Activated gamma-delta T cell treated with anti-CD3 and anti-CD28 coated beads, Interleukin-2, amount 50 U/mL, for 16 hours (primary cell): ENCODE results near the gene FEM1A.
"Not testable (repeated sequence)": the region's sequence is repeated elsewhere in the genome, so short reads cannot be mapped to it uniquely, and the experiment has no call there.

Source experiments
- DNase-seq: peaks from one replicate; pipeline ENCODE4 v3.0.0-alpha.2; 2020; ENCODE audit warnings: low read depth

The FEM1A gene, protein sequence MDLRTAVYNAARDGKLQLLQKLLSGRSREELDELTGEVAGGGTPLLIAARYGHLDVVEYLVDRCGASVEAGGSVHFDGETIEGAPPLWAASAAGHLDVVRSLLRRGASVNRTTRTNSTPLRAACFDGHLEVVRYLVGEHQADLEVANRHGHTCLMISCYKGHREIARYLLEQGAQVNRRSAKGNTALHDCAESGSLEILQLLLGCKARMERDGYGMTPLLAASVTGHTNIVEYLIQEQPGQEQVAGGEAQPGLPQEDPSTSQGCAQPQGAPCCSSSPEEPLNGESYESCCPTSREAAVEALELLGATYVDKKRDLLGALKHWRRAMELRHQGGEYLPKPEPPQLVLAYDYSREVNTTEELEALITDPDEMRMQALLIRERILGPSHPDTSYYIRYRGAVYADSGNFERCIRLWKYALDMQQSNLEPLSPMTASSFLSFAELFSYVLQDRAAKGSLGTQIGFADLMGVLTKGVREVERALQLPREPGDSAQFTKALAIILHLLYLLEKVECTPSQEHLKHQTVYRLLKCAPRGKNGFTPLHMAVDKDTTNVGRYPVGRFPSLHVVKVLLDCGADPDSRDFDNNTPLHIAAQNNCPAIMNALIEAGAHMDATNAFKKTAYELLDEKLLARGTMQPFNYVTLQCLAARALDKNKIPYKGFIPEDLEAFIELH

DNA sequence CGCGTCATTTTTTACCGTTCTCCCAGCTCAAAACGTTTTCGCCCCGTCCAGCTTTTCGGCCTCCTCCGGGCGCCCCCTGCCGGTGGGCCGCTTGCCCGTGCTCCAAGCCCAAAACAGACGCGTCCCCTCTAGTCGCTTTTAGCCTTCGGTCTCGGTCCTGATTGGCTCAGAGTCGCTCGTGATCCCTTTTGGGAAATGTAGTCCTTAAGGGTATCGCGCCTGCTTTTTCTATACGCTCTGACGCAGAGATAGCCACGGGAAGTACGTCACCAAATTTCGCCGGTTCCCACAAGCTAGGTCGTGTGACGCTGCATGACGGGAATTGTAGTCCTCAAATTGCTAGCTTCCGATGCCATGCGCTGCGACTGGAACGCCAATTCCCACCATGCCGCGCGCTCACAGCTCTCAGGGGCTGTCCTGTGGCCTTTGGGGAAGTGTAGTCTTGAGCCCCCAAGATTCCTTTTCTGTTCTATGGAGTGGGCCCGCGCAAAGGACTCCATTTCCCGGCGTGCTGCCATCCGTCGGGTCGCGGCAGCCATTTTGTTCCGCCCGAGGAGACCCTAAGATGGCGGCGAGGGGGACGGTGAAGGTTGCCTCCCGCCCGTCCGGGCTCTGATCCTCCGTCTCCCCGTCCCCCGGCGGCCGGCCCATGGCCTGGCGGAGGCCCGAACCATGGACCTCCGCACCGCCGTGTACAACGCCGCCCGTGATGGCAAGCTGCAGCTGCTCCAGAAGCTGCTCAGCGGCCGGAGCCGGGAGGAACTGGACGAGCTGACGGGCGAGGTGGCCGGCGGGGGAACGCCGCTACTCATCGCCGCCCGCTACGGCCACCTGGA lies at the start of gene FEM1A:
FEM1A (plus strand) TSS at position 552 of the 836 bp plus-strand sequence; CDS start at position 673, 121 bp downstream.
- peak; percentile 98 for DNase-seq

DNA sequence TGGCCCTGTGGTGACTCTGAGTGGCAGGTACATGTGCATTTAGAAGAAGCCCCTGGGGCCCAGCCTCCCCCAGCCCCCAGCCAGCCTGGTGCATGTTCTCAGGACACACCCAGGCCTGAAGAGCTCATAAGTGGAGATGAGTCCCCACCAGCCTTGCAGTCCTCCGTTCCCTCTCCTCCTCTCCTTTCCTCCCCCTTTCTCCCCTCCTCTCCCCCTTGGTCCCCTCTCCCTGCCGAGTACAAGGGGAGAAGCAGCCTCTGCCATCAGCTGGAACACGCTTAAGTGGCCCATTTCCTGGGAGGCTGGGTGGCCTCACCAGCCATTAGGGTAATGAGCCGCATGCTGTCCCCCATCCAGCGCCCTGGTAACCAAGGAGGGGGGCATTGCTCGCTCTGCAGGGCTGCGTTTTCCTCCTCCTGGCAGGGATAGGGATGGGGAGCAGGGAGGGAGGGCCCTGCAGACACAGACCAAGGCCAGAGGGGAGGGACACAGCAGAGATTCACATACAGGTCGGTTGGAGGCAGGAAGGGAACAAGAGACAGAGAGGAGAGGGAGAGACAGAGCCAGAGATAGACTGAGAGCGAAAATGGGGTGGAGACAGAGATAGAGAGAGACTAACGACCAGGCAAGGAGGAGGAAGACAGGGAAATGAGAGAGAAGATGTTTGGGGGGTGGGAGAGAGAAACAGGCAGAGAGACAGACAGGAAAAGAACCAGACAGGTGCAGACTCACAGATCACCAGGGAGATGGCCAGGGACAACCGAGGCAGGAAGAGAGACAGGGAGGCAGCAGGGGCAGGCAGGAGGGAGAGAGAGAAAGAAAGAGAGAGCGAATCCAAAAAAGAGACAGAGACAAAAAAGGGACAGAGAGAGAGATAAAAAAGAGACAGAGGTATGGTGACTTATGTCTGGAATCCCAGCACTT lies 48.5 kb upstream of the FEM1A start:
- no peak for DNase-seq

DNA sequence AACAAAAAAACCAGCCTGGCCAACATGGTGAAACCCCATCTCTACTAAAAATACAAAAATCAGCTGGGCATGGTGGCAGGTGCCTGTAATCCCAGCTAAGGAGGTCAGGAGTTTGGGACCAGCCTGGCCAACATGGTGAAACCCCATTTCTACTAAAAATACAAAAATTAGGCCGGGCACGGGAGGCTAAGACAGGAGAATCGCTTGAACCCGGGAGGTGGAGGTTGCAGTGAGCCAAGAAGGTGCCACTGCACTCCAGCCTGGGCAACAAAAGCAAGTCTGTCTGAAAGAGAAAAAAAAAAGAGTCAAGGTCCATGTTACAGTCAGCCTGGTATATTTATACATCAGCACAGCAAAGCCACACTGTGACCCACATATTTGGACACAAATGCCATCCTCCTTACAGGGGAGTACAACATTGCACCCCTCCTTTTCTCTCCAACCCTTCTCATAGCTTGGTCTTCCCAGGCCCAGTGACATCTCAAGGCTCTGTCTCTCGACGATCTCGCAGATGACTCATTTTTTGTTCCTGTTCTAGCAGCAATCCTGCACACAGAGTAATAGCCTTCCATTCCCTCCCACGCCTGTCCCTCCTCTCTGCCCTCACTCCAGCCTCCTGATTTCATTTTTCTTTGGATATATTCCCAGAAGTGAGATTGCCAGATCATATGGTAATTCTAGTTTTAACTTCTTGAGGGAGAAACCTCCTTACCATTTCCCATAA lies 46.9 kb upstream of the FEM1A start:
- no peak for DNase-seq

DNA sequence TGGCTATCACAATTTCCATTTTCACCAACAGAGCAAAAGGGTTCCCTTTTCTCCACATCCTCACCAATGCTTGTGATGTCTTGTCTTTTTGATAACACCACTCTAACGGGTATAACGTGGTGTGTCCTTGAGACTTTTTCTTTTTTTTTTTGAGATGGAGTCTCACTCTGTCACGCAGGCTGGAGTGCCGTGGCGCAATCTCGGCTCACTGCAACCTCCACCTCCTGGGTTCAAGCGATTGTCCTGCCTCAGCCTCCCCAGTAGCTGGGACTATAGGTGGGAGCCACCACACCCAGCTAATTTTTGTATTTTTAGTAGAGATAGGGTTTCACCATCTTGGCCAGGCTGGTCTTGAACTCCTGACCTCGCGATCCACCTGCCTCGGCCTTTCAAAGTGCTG lies 46.4 kb upstream of the FEM1A start:
- DNase-seq, result not testable (repeated sequence)

DNA sequence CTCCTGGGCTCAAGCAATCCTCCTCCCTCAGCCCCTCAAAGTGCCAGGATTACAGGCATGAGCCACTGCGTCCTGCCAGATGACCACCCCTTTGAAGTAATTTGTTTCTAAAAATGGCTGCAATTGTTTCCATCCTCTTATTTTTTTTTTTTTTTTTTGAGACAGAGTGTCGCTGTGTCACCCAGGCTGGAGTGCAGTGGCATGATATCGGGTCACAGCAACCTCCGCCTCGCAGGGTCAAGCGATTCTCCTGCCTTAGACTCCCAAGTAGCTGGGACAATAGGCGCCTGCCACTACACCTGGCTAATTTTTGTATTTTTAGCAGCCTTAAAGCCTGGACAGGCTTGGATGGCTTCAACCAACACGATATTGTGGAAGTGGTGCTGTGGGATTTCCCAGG lies 45.5 kb upstream of the FEM1A start:
- no peak for DNase-seq

DNA sequence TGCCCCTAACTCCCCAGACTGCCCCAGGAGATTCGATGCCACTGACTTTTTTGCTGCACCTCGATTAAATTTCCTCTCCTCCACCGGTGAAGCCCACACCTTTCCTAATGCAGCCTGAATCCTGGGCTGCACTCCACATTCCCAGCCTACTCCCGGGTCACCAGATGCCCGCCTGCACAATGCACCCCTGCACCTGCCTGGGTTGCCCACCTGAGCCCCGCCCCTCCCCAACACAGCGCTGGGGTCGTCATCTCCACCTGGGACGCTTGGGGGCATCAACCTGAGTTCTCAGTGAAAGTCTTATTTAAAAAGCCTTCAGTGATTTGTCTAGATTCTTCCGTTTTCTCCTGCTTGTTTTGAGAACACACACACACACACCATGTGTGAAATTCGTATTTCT lies 43.3 kb upstream of the FEM1A start:
- DNase-seq, result no peak

DNA sequence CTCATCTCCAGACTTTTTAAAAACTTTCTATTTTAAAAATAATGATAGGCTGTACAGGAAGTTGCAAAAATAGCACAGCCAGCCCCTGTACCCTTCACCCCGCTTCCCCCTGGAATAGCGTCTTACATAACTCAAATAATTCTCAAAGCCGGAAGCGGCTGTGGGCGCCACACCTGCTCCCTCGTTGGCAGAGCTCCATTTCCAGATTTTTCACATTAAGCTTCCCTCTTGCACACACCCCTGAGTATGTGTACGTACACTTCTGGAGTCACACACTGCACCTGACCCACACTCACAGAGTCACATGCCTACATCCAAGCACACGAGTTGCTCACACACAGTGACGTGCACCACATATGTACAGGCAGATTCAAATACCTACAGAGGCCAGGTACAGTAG lies 42.9 kb upstream of the FEM1A start:
- no peak for DNase-seq

DNA sequence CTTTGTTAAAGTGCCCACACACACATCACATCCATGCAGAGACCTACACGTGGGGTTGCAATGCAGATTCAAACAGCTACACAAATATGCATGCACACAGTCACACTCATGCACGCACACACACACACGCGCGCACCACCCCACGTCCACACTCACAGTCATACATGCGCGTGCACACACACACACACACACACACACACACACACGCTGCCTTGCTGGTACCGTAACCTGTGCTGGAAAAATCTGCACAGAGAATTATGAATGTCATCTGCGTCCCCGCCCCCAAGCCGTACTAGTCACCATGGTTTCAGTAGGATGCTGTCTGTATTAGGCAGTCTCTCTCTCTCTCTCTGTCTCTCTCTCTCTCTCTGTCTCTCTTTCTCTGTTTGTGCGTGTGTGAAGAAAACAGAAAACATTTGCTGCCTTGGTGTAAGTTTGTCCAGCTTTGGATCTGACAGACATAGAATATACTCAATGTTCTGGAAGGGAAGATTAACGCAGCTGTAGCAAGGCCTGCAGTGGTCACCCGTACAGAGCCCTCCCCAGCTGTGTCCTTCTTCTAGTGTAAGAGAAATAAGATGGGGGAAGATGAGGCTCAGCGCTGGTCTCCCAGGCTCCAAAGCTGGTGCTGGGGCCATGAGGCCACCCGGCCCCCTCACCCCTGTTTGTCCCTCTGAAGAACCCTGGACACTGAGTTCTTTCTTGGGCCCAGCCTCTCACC lies 41.5 kb upstream of the FEM1A start:
- DNase-seq, result no peak

DNA sequence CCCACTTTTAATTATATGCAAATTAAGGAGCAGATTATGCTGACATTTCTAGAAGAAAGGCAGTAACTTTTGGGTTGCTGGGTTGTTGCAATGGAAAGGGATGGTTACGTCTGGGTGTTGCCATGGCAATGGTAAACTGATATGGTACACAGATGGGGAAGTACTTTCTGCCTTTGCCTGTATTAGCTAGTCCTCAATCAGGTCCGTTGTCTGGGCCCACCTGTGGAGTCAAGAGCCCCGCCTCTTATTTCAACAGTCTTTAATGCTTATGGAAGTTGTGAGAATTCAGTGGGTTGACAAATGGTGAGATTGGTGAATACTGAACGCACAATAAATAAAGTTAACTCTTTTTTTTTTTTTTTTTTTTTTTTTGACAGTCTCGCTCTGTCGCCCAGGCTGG lies 37.3 kb upstream of the FEM1A start:
- DNase-seq, result no peak

DNA sequence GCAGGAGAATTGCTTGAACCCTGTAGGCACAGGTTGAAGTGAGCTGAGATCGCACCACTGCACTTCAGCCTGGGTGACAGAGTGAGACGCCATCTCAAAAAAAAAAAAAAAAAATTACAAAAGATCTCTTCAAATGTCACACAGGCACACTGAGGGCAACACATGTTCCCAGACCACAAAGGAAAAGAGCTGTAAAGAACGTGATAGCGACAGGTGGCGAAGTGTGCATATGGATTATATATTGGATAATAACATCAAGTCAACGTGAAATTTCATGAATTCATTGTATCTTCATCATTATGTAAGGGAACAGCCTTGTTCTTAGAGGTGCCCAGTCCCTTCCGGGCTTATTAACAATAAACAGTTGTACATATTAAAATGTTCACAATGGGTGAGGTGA lies 36.1 kb upstream of the FEM1A start:
- no peak for DNase-seq

DNA sequence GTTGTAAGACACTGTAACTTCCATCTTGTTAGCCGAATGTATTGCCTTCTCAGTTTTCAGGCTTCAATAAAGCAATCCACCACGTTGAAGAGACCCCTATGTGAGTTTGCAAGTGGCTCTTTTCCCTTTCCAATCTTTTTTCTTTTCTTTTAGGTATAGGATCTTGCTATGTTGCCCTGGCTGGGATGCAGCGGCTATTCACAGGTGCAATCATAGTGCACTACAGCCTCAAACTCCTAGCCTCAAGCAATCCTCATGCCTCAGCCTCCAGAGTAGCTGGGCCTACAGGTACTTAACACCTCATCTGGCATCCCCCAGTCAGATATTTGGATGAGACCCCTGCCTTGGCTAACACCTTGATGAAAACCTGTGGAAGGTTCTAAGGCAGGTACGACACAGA lies 33.5 kb upstream of the FEM1A start:
- DNase-seq, result no peak

DNA sequence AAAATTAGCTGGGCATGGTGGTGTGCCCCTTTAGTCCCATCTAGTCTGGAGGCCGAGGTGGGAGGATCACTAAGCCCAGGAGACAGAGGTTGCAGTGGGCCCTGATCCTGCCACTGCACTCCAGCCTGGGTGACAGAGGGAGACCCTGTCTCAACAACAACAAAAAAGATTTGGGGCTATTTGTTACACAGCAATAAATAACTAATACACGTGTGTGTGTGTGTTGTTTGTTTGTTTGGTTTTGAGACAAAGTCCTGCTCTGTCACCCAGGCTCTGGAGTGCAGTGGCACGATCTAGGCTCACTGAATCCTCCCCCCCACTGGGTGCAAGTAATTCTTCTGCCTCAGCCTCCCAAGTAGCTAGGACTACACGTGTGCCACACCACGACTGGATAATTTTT lies 32.9 kb upstream of the FEM1A start:
- no peak for DNase-seq

DNA sequence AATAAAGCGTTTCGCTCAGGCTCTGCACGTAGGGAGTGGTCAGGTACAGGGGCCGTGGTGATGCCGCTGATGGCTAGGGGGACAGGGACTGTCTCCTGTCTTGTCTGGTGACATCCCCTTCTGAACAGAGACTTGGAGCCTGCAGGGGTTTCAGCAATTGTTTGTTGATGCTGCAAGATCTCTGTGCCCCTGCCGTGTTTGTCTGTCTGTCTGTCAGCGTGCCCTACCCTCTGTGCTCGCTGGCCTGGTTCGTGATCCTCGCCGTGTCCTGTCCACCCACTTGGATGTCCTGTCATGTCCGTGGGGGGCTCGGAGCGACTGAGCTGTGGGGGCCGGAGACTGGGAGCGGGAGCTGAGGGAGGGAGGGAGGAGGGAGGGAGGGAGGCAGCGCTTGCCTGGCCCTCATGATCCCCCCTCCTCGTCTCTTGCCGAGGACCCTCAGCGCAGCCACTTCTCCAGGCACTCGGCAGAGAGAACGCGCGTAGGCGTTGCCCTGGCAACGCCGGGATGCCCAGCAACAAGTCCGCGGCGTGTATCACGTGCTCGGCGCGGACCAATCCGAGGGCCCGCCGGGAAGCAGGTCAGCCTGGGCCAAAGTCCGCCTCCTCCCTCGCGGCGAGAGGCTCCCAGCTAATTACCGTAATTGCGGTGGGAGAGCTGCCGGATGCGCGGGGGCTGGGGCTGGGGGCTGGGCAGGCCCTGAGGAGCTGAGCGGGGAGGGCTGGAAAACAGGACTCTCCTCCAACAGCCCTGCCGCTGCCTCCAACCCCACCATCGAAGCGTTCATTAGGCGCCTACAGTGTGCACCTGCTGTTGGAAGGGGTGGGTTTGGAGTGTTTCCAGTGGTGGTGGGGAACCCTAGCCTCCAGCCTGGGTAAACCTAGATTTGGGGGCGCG lies 31.9 kb upstream of the FEM1A start:
- peak; percentile 32 for DNase-seq

DNA sequence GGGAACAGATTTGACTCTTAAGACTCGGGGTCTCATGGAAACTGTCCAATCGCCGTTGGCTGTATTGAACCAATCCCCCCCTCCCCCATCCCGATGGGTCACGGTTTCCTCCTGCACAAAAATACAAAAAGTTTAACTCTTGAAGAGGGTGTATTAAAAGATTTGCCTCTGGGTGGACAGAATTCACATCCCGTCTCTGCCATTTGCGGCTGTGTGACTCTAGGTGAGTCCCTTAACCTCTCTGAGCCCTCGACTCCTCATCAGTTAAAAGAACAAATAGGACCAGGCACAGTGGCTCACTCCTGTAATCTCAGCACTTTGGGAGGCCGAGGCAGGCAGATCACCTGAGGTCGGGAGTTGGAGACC lies 31.3 kb upstream of the FEM1A start:
- no peak for DNase-seq

DNA sequence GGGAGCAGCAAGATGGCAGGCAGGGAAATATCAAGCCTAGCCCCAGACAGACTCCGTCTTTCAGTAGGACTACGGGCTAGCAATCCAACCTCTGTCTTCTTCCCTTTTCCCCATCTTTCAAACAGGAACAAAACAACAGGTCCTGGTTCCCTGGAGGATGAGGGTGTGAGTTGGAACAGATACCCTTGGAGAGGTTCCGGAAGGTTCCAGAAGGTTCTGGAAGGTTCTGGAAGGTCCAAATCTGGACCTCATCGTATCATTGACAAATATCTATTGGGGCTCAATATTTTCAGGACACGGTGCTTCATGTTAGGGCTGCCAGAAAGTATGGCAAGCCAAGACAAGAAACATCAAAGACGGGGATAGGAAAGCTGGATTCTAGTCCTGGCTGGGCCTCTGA lies 28.5 kb upstream of the FEM1A start:
- DNase-seq, result no peak

DNA sequence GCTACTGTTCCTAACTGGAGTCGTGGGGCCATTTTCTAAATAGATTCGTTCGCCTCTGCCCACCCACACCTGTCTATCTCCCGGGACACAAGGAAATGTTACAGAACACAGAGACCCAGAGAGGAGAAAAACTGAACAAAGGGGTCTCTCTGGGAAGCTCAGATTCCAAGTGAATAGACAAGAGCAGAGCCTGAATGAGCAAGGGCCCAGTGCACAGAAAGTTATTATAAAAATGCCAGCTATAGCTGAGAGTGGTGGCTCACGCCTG lies 27.2 kb upstream of the FEM1A start:
- no peak for DNase-seq

DNA sequence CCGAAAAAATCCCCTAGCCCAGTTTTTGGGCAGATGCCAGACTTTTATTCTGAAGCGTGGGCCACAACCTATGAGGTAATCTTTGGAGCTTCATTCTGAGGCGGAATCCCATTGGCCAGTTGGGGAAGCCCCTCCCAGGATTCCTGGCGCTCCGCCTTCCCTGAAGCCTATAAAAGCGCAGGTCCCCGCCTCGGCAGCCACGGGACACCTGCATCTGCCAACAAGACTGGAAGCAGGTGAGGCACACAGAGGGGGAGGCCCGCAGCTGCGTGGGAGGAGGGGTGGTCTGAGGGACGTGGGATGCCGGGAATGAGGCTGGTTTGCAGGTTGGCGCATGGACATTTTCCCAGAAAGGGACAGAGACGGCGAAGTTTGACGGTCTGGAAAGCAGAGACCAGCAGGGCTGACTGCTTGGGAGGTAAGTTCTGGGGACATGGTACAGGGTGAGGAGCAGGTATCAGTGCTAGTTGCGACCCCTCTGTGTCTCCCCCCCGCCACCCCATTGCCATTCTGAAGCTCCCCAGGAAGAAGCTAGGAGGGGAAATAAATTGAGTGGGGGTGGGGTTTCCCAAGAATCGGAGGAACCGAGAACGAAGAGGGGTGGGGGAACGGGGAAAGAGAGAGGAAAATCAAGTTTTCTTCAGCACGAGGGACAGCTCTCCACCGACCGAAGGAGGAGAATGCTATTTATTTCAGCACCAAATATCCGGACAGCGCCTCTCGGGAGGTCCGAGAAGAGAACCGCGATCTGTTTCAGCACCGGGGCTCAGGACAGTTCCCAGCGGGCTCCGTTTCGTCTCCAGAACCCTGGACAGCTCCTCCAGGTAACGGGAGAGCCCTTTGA lies 22.4 kb upstream of the FEM1A start:
- peak; percentile 54 for DNase-seq

DNA sequence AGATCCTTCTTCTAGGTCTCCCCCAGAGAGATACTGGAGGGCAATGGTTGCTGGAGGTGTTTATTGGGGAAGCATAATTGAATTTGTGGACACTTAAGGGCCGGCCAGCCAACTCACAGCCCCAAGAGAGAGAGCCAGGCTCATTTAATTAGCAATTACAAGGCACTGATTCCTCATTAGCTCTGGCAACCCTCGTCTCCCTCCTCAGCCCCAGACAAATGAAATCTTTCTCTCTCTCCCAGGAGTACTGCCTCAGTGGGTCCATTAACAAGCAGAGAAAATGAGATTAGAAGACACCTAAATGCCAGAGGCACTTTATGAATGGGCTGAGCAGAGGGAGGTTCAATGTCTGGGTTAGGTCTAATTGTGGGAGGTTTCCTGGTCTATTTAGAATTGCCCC lies 19.0 kb upstream of the FEM1A start:
- no peak for DNase-seq
